Gastrocnemius medialis (tissue), 4 donors: ENCODE data around the gene FGF23.

Experiments
- POLR2A ChIP-seq, 2 donors: fragments of 450-650 bp; IDR thresholded peaks; one replicate each; pipeline ENCODE4 v1.6.1; 2017; ENCODE audit warnings: antibody characterized with exemption in 2 of 2, mild to moderate bottlenecking in 2 of 2, moderate library complexity in 2 of 2
- TF ChIP-seq, protein P1 (sequence below), 5 experiments: fragments of 450-650 bp in 3 of 5; fragments of 200-600 bp in 2 of 5; sonication (generic) in 2 of 5; IDR thresholded peaks in 4 of 5; conservative IDR thresholded peaks in 1 of 5; 1 replicate in 4 of 5; 2 replicates in 1 of 5; pipeline ENCODE4 v1.5.1; 2016 to 2019; ENCODE audit warnings: antibody characterized with exemption in 5 of 5, mild to moderate bottlenecking in 3 of 5, moderate library complexity in 3 of 5

DNA sequence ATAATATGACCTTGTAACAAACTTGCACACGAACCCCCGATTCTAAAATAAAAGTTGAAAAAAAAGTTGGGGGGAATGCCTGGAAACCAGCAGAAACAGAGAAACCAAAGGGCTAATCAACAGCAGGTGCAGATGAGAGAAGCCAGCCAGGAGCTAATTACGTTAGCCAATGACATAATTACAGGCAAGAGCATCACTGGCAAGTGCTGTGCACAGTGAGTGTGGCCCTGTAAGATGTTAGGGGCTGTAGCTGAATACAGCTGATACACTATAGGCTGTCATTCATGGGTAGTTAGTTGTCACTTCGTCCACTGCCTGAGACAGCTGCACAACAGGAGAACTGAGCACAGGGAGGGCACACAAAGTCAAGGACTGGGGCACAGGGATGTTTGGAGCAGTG, 7.3 kb upstream of the FGF23 start:
- TF ChIP-seq, protein P1, sequence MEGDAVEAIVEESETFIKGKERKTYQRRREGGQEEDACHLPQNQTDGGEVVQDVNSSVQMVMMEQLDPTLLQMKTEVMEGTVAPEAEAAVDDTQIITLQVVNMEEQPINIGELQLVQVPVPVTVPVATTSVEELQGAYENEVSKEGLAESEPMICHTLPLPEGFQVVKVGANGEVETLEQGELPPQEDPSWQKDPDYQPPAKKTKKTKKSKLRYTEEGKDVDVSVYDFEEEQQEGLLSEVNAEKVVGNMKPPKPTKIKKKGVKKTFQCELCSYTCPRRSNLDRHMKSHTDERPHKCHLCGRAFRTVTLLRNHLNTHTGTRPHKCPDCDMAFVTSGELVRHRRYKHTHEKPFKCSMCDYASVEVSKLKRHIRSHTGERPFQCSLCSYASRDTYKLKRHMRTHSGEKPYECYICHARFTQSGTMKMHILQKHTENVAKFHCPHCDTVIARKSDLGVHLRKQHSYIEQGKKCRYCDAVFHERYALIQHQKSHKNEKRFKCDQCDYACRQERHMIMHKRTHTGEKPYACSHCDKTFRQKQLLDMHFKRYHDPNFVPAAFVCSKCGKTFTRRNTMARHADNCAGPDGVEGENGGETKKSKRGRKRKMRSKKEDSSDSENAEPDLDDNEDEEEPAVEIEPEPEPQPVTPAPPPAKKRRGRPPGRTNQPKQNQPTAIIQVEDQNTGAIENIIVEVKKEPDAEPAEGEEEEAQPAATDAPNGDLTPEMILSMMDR (IDR thresholded peaks at IDR 0.05 in 4 of 5, conservative IDR thresholded peaks at IDR 0.05 in 1 of 5), result no peak
- TF ChIP-seq POLR2A (IDR thresholded peaks at IDR 0.05), result no peak
